H1 (cell line): Measurements from ENCODE around the gene METTL22. TPM values are rescaled to one million over a fixed set of nuclear protein-coding genes. Genes with fewer than 3 reads are reported as not detected.

Experiments
- SP2 ChIP-seq: IDR thresholded peaks from 2 replicates; pipeline ENCODE4 v1.6.1; 2012; ENCODE audit warnings: mild to moderate bottlenecking, low read length, inconsistent platforms
- polyA plus RNA-seq, 7 experiments: library from polyadenylated mRNA; depleted of rRNA in 3 of 7; stranded (reverse) in 5 of 7; unstranded in 2 of 7; fragments of >200 nt in 5 of 7; fragments of 200-250 nt in 2 of 7; gene quantifications; 1 replicate in 5 of 7; 2 replicates in 1 of 7; 4 replicates in 1 of 7; pipeline versions ENCODE4 v1.2.1 to v1.2.3, GENCODE V29; 2011 to 2013; ENCODE audit warnings: missing spikeins in 2 of 7, mixed read lengths in 2 of 7
- total RNA-seq: library from RNA; stranded (reverse); fragmentation: NEBNext Ultra II Directional; extraction: Animal tissue kit (Norgen Biotek cat#: 25700); gene quantifications from 2 replicates; pipeline ENCODE4 v1.2.1, GENCODE V29; 2021

Gene METTL22
- total and polyA plus RNA-seq, 2 of the 8 experiments (the other 6 are each of a cell fraction or from before 2014, with no cell fraction given) = 56.7 to 85.2 TPM

GRCh38 chr16:8648877-8649276 lies 27.4 kb downstream of the METTL22 start (continued):
- no peak for TF ChIP-seq SP2
